Measurements from ENCODE around the gene TMEM63A.
"Not testable (repeated sequence)": the region's sequence is repeated elsewhere in the genome, so short reads cannot be mapped to it uniquely, and the experiment has no call there.

TMEM63A gene

GRCh38 chr1:225908773-225909172 lies 26.6 kb upstream of the TMEM63A start:
- DNase-seq (ENCODE audit: low read depth): no peak

GRCh38 chr1:225908013-225908640 lies 25.9 kb upstream of the TMEM63A start:
- DNase-seq (ENCODE audit: low read depth): no peak

DNA sequence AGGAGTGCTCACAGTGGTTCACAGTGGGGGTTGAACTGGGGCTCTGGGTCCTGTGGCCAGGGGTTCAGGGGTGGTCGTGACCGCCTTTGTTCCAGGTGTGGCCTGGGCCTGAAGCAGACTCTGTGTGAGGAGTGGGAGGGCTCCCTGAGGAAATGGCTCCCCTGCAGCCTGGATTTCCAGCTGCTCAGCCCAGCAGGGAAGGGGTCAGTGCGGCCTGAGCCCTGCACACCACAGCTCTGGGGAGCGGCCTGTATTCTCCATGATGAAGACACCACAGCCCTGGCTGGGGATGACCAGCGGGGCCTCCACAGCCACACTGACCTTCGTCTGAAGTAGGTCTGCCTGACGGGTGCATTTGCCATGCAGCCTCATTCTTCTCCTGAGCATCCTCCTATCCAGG lies 25.2 kb upstream of the TMEM63A start:
- DNase-seq (ENCODE audit: low read depth): no peak

DNA sequence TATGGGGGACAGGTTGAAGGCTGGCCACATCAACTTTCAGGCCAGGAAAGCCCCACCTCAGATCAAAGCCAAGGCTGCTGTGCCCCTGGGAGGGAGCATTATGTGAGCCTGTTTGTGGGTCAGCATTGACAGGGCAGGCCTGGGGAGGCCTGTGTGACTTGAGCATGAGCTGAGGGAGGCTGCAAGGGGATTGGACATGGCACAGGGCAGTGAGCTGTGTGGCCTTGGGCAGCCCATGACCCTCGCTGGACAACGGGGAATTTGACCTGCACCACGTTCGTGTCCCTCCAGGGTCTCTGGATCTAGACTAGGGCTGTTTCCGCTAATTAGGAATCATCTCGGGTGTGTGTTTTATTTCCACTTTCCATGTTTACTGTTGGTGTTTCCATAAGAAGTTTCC lies 24.3 kb upstream of the TMEM63A start:
- no peak for DNase-seq (ENCODE audit: low read depth)

DNA sequence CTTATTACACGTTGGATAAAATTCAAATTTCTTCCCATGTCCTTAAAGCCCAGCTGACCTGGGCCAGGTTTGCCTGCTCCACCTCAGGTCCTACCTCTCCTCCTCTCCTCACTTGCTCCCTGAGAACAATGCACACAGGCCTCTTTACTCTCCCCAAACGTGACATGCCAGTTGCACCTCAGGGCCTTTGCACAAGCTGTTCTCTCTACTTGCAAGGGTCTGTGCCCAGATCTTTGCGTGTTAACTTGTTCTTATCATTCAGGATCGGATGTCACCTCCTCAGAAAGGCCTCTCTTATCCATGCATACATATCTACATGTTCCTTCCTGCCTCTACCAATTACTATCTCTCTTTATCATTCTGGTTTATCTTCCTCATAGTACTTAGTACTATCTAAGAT lies 21.4 kb upstream of the TMEM63A start:
- DNase-seq (ENCODE audit: low read depth): no peak

DNA sequence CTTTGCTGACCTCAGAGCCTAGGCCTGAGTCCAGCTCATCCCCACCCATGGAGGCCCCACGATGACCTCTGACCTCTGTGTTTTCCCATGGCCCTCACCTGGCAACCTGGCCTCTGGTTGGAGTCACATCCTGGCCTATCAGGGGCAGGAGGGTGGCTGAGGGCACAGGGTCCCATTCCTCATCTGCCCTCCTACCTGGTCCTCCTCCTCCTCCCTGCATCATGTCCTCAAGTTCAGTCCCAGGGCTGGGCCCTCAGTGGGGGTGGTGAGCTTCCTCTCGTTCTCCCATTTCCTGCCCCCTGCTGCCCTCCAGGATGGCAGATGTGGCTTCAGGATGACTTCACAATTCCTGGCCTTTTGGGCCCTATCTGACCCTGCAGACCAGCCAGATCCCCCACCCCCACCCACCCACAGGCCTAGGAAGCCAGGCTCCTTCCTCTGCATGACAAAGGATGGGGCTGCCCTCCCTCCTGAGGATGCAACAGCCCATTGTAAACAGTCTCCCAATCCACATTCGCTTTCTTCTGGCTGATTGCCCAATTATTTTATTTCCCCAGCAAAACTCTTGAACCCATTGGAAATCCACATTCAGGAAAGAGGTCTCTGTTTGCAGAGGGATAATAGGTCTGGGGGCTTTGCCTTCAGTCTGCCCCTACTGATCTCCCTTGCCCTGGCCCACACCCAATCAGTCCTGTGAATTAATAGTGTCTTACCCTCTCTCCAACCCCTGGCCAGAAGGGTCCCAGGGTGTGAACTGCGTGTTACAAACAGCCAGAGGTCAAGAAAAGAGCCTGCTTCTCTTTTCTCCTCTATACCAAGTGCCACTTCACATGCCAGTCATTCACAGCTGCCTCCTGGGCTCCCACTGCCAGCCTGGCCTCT lies 17.1 kb upstream of the TMEM63A start:
- DNase-seq (ENCODE audit: low read depth): no peak

DNA sequence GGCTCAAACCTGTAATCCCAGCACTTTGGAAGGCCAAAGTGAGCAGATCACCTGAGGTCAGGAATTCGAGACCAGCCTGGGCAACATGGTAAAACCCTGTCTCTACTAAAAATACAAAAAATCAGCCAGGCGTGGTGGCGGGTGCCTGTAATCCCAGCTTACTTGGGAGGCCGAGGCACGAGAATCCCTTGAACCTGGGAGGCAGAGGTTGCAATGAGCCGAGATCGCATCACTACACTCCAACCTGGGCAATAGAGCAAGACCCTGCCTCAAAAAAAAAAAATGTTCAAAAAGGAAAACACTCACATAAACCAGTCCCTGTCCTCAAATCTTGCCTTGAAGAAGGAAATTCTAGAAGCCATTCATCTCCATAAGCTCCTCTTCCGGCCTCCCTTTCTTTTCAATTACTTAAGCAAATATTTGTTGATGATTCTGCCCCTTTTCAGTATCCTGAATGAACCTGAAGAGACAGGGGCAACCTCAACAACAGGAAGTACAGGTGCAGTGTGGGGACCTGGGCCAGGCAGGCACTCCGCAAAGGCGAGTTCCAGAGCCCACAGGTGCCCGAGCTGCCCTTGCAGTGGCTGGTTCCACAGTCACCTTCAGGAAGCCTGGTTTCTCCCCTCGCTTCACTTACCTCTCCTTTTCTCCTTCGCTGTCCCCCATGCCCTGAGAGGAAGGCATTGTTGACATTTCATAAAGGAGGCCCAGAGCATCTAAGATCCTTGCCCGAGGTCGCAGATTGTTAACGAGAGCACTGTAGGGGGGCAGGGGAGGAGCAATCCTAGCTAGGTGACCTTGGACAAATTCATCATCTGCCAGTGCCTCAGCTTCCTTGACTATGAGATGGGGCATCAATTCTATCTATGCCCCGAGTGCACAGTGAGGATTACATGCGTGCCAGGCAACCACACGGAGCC lies 15.7 kb upstream of the TMEM63A start:
- no peak for DNase-seq (ENCODE audit: low read depth)

DNA sequence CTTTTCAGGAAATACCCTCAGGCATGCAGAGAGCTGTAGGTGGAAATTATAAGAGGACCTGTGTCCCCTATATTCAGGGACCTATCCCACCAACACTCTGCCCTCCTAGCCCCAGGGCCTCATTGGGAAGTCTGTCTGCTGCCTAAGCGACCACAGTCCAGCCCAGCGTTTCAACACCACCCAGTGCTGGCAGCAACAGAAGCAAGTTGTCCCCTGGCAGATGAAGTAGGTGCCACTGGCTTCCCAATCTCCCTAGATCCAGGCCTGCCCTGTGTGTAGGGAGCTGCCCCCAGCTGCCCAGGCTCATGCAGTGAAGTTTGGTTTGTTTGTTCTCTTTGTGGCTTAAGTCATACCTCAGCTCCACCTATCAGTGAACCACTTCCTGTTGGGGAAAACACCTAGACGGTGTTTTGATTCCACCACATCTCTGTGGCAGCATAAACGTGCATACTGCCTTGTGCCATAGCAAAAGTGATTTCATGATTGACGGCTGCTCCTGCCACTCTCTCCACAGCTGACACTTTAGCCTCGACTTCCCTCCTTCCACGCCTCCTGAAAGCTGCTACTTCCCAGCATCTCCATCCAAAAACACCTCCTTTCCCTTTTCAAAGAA lies 14.9 kb upstream of the TMEM63A start:
- DNase-seq (ENCODE audit: low read depth): peak; percentile 39

DNA sequence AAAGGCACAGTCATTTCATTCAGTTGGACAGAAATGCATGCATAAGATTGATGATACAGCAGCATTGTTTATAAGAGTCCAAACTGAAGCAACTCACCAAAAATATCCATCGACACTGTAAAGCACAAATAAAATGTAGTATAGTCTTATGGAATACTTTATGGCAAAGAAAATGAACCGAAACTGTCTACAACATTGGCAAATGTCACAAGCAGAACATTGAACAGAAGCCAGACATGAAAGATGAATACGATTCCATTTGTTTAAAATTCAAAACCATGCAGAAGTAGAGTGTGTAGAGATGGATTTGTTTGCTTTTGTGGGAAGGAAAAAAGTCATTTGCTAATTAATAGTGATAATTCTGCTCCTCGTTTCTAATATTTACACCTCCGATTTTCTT lies 14.3 kb upstream of the TMEM63A start:
- DNase-seq (ENCODE audit: low read depth): no peak

- DNase-seq (ENCODE audit: low read depth): no peak
Measured at GRCh38 chr1:225892307-225892706, 10.1 kb upstream of the TMEM63A start.

DNA sequence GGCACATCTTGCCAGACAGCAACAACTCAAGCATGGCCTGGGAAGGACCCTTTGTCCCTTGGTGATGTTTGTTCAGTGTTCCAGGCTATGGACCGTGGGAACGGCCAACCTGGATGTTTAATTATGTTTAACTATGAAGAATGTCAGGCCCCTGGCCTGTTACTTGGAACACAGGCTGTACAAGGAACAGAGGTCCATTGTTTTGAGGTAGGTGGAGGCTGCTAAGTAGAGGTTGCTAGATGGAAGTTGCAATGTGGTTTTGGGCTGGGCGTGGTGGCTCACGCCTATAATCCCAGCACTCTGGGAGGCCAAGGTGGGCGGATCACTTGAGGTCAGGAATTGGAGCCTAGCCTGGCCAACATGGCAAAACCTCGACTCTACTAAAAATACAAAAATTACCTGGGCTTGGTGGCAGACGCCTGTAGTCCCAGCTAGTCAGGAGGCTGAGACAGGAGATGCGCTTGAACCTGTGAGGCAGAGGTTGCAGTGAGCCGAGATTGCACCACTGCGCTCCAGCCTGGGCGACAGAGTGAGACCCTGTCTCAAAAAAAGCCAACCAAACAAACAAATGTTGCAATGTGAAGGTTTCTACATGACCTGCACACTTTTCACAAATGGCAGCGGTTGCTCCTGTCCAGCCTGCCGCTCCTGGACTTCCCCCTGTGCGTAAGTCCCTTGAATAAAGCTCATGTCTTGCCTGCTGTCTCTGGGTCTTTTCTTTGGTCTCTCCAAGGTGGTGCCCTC lies 9.2 kb upstream of the TMEM63A start:
- DNase-seq (ENCODE audit: low read depth): no peak

GRCh38 chr1:225890346-225891228 lies 8.4 kb upstream of the TMEM63A start:
- DNase-seq (ENCODE audit: low read depth): no peak

- no peak for DNase-seq (ENCODE audit: low read depth)
Measured at GRCh38 chr1:225889743-225890142, 7.6 kb upstream of the TMEM63A start.

GRCh38 chr1:225888898-225889601 lies 6.9 kb upstream of the TMEM63A start, which contains the start of gene LEFTY1:
LEFTY1 (minus strand) TSS chr1:225889146; CDS start chr1:225889066, 80 bp downstream.
- no peak for DNase-seq (ENCODE audit: low read depth)

DNA sequence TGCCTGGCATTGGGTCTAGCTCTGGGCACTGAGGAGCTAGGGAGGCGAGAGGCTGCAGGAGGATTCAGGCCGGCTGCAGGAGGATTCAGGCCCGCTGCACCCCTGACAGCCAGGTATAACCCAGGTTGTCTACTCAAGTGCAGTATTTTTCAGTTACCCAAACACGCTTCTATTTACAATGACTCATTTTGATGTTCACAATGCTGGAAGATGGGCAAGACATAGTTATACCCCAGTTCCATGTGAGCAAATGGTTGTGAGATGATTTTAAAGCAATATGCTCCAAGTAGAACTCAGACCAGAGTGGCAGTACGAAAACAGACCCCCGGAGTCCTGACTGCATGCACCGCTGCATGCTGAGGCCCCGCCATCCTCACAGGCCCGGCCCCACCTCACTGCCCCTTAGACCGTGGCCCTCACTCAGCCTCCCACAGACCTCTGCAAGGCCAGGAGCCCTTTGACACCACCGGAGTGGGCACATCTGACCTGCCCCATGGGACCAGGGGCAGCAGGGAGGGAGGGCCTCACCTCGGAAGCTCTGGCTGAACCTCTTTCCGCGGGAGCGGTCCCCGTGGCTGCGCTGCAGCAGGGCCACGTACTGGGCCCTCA lies 6.2 kb upstream of the TMEM63A start:
- no peak for DNase-seq (ENCODE audit: low read depth)

GRCh38 chr1:225887554-225888288 lies 5.5 kb upstream of the TMEM63A start:
- not testable (repeated sequence) for DNase-seq (ENCODE audit: low read depth)

DNA sequence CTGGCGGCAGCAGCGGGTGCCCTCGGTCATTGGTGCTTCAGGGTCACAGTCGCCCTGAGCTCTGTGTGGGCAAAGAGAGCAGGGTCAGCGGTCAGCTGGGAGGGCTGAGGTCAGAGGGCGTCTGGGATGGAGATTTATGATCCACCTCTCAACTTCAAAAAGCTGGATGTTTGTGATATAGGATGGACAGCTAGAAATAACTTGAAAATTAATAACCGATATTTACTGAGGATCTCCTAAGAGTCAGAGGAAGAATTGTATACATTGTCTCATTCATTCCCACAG lies 4.8 kb upstream of the TMEM63A start:
- no peak for DNase-seq (ENCODE audit: low read depth)

GRCh38 chr1:225886159-225887029 lies 4.2 kb upstream of the TMEM63A start:
- DNase-seq (ENCODE audit: low read depth): no peak
